Erythroblast (primary cell): ENCODE results near the gene PROSER1.

ENCODE experiments used
- GATA1 ChIP-seq: IDR thresholded peaks from 2 replicates; pipeline ENCODE4 v1.6.1; 2011; ENCODE audit warnings: low read depth, mild to moderate bottlenecking, control low read depth, low read length, moderate library complexity
- POLR2A ChIP-seq: IDR thresholded peaks from 2 replicates; pipeline ENCODE4 v1.6.1; 2011; ENCODE audit warnings: mild to moderate bottlenecking, low read length

- TF ChIP-seq POLR2A (no peak), GATA1 (no peak)
These were observed 56.8 kb downstream of the PROSER1 start for GRCh38 chr13:38981096-38981495.
